ENCODE measurements around the gene MPRIP.
"Not testable (repeated sequence)": the region's sequence is repeated elsewhere in the genome, so short reads cannot be mapped to it uniquely, and the experiment has no call there.

Gene MPRIP

GRCh38 chr17:17042384-17042736, at the start of gene MPRIP:
Gene MPRIP (plus strand): TSS chr17:17042457. CDS start chr17:17042849, 392 bp downstream.
- no peak for DNase-seq

- no peak for DNase-seq
Observed at GRCh38 chr17:16994631-16995030, 47.6 kb upstream of the MPRIP start.

- DNase-seq, result no peak
Observed at GRCh38 chr17:16995930-16996329, 46.3 kb upstream of the MPRIP start.

DNA sequence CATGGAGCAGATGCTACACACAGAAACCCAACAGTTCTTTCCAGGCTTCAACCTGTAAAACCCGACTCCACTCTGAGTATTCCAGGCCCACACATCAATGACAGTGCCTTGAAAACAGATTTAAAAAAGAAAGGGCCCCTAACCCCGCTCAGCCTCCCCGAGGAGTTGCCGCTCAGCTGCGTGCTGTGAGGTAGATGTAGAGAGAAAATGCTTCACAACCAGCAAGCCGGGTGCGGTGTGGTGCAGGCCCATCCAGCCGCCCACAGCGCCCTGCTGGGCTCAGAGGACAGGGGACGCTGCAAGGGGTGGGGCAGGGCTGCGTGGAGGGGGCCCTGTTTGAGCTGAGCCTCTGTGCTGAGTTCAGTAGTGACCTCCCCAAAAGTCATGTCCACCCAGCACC, 45.5 kb upstream of the MPRIP start:
- DNase-seq, result not testable (repeated sequence)

- no peak for DNase-seq
Observed at GRCh38 chr17:16997514-16998429, 44.5 kb upstream of the MPRIP start.

DNA sequence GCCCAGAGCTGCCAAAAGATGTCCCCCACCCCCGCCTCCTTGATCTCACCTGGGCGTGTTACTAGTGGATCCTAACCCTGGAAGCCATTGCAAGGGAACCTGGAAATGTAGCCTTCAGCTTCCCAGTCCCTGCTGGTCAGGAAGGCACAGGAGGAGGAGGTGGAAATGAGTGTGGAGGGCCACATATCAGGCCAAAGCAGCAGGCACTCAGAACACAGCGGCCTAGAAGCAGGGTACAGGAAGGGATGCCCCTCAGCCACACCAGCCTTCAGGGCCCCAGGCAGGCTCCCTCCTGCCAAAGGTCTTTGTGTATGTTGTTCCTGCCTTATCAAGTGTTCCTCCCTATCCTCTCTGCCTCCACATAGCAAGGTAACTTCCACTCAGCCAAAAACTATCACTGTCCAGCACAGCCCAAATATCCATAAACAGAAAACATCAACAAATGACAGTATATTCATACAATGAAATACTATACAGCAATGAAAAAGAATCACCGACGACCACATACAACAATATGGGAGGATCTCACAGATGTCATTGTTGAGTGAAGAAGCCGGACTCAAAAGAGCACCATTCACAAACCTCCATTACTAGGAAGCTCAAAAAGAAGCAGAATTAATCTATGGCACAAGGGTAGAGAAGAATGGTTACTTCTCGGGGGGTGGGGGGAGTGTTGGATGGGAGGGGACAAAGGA, 42.2 kb upstream of the MPRIP start:
- no peak for DNase-seq

- no peak for DNase-seq
Observed at GRCh38 chr17:17001076-17001777, 41.0 kb upstream of the MPRIP start.

DNA sequence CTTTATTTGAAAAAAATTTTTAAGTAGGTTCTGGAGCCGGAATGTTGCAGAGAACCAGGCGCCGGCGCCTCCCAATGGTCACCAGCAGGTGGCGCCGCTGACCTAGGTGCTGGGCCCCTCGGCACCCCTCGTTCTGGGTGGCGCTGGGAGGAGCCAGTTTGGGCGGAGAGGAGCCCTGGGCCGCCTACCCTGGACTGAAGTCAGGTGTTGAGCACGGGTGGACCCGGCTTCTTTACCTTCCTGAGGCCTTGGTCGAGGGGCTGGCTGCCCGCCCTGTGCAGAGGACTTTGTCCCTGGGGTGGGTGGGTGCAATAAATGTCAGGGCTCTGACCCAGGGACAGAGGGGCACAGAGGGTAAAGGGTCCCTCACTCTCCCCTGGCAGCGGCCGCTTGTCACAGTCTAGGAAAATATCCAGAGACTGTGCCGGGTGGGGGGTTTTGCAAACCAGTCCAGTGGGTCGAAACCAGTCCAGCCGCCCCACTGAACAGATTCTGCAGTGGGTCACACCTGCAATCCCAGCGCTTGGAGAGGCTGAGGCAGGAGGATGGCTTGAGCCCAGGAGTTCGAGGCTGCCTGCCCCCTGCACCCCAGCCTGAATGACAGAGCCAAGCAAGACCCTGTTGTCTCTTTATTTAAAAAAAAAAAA, 40.3 kb upstream of the MPRIP start:
- DNase-seq, result peak; percentile 59

GRCh38 chr17:17002731-17003715, 39.2 kb upstream of the MPRIP start:
- not testable (repeated sequence) for DNase-seq

- no peak for DNase-seq
Observed at GRCh38 chr17:17004251-17004996, 37.8 kb upstream of the MPRIP start.

DNA sequence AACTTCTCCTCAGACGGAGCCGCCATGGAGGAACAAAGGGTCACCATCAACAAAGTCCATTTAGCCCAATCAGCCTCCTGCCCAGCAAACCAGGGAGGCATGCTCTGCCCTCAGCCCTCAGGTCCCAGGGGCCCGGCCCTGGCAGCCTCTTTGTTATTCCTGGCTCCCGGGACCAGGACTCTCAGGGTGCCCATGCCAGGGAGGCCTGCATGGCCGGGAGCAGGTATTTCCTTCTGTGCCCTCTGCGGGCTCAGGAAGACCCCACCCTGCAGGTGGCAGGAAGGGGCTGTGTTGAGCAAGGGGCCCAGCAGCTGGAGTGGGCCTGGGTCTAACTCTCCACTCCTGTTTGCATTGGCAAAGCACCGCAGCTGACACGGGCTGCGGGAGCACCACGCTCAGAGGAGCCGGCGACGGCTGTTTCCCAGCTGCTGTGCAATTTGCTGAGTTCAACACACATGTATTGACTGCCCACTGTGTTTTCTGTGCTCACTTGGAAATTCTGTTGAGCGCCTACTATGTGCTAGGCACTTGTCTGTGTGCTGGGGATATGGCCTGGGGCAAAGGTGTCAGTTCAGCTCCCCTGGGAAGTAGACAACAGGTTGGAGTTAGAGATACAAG, 37.2 kb upstream of the MPRIP start:
- not testable (repeated sequence) for DNase-seq

DNA sequence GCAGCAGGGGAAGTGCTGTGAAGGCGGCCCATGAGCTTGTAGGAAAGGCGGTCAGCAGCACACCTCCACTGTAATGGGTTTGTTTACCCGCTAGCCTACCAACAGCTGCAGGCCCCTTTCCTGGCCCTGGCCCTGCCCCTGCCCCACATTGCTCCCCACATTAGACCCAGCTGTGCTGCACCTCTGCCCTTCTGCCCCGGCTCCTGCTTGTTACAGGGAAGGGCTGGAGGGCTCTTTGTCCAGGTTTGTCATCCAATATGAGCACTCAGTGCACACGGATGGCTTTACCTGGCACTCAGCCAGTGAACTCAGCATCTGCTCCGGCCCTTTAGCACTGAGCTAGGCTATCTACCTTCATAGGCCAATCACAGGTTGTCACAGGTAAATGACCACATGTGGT, 34.4 kb upstream of the MPRIP start:
- DNase-seq, result not testable (repeated sequence)

DNA sequence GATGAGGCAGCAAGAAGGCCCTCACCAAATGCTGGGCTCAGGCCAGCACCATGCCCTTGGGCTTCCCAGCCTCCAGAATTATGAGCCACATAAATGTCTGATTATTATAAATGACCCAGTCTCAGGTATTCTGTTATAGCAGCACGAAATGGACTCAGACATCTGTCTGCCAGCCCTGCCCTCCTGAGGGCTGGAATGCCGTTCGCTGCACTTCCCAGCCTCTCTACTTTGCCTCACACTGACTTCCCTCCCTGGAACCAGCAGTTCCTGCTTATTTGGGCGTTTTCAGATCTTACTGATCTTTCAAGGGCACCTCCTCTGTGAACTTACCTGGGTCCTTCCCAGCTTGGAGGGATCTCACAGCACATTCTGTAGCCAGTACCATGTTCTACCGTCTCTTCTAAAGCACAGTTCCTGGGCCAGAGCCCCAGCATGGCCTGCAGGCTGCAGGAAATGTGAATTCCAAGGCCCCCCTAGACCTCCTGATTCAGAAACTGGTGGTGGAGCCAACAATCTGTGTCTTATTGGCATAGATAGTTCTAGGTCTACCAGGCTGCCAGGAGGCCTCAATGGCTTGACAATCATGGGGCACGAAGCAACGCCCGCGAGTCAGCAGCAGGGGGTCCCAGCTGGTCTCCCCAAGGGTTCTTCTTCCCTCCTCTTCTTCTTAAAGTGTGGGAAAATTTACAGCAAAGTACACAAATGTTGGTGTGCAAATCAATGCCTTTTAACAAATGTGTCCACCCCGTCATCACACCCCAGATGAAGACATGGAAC, 33.4 kb upstream of the MPRIP start:
- not testable (repeated sequence) for DNase-seq

DNA sequence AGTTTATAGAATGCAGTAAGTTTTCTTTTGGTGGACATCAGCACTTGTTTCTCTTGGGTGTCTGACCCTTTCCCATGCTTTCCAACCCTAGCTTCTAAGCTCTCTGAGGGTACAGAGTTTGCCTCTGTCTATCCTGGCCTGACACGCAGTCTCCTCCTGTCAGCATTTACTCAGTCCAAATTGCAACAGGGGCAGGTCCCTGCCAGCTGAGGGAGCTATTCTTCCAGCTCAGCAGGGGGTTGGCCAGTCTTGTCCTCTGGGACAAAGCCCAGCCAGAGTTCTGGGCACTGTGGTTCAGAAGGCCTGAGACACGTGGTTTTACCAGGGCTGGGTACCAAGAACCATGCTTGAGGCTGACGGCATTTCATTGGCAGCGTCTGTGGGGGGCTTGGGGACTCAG, 32.3 kb upstream of the MPRIP start:
- not testable (repeated sequence) for DNase-seq

- DNase-seq, result not testable (repeated sequence)
Observed at GRCh38 chr17:17010545-17011034, 31.7 kb upstream of the MPRIP start.

- DNase-seq, result not testable (repeated sequence)
Observed at GRCh38 chr17:17011043-17011907, 31.0 kb upstream of the MPRIP start.

GRCh38 chr17:17013828-17014747, 28.2 kb upstream of the MPRIP start:
- DNase-seq, result not testable (repeated sequence)

Data from NCI-H2171 (cell line).